CD4-positive, alpha-beta T cell treated with Interleukin-12 subunit alpha and Interleukin-12 subunit beta, for 1 hour (primary cell): ENCODE results near the gene BRME1.
"Not testable (repeated sequence)": the region's sequence is repeated elsewhere in the genome, so short reads cannot be mapped to it uniquely, and the experiment has no call there.

Source experiments
- DNase-seq: peaks from one replicate; pipeline ENCODE4 v3.0.0-alpha.2; 2020

BRME1 gene

GRCh38 chr19:13864667-13865570, 41.0 kb downstream of the BRME1 start:
- DNase-seq = peak; percentile 20

- DNase-seq = no peak
These were observed 41.8 kb downstream of the BRME1 start for GRCh38 chr19:13864046-13864666.

- peak; percentile 93 for DNase-seq
These were observed 44.0 kb downstream of the BRME1 start for GRCh38 chr19:13861714-13862531.

GRCh38 chr19:13861392-13861713, 44.6 kb downstream of the BRME1 start:
- no peak for DNase-seq

- no peak for DNase-seq
These were observed 45.1 kb downstream of the BRME1 start for GRCh38 chr19:13860679-13861391.

GRCh38 chr19:13859361-13859880, 46.5 kb downstream of the BRME1 start:
- DNase-seq = no peak

GRCh38 chr19:13856497-13856896, 49.4 kb downstream of the BRME1 start:
- DNase-seq = no peak

- DNase-seq = not testable (repeated sequence)
These were observed 53.7 kb downstream of the BRME1 start for GRCh38 chr19:13852171-13852707.

GRCh38 chr19:13851734-13852114, 54.2 kb downstream of the BRME1 start:
- not testable (repeated sequence) for DNase-seq

GRCh38 chr19:13850910-13851733, 54.8 kb downstream of the BRME1 start:
- peak; percentile 75 for DNase-seq

- DNase-seq = peak; percentile 86
These were observed 55.7 kb downstream of the BRME1 start for GRCh38 chr19:13849991-13850909.

GRCh38 chr19:13848798-13849676, 56.9 kb downstream of the BRME1 start:
- DNase-seq = peak; percentile 21

- DNase-seq = no peak
These were observed 57.6 kb downstream of the BRME1 start for GRCh38 chr19:13848340-13848677.

GRCh38 chr19:13847407-13848339, 58.2 kb downstream of the BRME1 start:
- DNase-seq = peak; percentile 91

GRCh38 chr19:13846557-13847406, 59.1 kb downstream of the BRME1 start:
- peak; percentile 100 for DNase-seq

- DNase-seq = peak; percentile 58
These were observed 61.7 kb downstream of the BRME1 start for GRCh38 chr19:13844130-13844631.
